CMK (cell line): Measurements from ENCODE around the gene MGAT5B.
"Not testable (repeated sequence)": the region's sequence is repeated elsewhere in the genome, so short reads cannot be mapped to it uniquely, and the experiment has no call there.

Experiments used
- DNase-seq: peaks from one replicate; pipeline ENCODE4 v3.0.0-alpha.2; 2010; ENCODE audit warnings: low read depth

MGAT5B gene

DNA sequence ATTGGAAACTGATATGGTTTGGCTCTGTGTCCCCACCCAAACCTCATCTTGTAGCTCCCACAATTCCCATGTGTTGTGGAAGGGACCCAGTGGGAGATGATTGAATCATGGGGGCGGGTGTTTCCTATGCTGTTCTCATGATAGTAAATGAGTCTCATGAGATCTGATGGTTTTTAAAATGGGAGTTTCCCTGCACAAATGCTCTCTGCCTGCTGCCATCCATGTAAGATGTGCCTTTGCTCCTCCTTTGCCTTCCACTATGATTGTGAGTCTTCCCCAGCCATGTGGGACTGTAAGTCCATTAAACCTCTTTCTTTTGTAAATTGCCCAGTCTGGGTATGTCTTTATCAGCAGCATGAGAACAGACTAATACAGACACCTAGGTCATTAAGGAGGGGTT is 109.8 kb downstream of the MGAT5B start:
- DNase-seq: not testable (repeated sequence)

DNA sequence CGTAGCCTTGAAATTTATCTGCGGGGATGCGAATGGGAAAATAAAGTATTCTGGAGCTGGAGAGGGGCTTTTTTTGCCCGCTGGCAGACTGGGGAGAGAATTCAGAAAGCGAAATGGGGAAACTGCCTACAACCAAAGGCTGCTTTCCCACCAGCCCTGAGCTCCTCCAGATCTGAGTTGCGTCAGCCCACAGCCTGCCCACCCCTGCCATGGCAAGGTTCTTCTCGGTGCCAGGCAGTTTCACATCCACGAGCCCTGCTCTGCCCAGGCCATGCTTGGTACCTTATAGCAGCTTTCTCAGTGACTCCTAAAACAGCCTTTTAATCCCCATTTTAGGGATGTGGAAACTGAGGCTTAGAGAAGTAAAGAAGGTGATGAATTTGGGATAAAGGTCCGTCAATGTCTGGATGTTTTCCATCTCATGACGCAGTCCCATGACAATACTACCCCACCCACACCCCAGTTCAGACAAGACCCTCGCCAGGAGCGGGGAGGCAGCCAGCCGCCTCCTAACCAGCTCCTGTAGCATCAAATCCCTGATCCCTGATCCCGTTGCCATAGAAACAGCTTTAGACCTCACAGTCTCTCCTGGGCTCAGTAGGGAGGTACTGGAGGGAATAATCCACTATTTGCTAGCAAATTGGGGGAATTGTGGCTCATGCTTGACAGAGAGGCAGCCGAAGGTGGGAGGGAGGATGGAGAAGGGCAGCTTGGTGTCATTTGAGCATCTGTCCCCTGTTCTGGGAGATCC is 113.5 kb downstream of the MGAT5B start:
- no peak for DNase-seq

DNA sequence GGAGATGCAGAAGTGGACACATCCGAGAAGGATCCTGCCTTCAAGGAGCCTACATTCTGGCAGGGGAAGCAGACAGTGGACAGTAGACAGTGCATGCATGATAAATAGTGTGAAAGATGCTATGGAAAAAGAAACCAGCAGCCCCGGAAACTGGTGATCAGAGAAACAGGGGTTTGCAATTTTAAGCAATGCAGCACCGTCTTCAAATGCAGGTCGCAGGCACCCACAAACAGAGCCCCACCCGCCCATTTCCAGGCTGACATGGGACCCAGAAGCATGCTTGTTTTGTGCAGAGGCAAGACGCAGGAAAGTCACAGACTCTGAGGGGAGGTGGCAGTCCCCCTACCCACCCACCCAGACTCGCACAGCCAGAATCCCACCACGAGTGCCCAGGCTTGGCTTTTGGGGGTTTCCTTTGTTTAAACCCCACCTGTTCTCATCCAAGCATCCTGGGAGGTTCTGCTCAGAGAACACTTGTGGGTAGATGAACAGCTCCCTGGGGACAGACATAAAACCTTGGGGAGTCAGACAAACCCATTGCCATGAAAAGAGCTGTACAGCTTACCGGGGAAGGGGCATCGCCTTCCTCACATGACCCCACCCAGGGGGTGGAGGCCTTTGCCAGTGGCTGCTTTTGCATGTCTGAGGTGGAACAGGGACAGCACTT is 114.3 kb downstream of the MGAT5B start:
- no peak for DNase-seq

DNA sequence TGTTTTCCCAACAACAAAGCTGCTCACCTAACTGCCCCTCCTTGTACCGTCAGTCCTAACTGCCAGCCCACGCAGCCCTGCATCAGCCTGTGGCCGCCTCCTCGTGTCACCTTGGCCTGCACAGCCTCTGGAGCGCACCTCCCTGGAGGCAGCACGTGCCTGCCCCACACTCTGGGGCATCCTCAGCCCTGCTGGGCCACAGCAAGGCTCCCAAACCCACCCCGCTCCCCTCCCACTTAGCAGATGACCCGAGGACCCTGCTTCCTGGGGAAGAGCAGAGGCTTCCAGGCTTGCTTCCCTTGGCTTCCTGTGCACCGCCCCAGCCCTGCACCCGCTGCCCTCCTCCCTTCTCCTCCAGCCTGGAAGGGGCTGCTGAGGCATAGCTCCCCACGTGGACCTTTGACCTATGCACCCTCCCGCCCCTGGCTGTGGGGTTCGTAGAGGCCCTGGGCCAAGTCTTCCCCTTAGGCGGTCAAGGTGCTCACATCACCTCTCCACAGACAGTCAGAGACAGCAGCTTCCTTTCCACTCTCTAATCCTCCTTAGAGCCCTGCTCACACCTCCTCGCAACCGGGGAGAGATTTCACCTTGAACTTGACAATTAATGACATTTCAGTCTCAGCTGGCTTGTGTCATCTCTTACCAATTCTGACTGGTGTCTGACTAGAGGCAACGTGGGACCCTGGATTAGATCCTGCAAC is 115.0 kb downstream of the MGAT5B start:
- DNase-seq: no peak

DNA sequence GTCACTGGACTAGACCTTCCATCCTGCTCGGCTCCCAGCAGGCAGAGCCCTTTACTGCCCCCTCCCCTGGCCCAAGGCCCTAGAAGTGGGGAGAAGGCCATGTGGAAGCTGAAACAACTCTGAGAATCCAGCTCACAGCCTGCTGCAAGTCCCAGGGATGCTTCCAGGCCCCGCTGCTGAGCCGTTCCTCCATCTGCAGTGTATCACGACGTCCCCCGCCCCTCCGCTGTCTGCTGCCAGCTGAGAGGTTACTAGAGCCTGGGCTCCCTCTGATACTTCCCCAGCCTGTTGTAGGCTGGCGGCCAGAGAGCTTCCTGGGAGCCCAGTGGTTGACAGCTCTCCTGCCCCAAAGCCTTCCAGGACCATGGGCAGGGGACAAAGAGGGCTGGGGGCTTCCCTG is 118.2 kb downstream of the MGAT5B start:
- no peak for DNase-seq

DNA sequence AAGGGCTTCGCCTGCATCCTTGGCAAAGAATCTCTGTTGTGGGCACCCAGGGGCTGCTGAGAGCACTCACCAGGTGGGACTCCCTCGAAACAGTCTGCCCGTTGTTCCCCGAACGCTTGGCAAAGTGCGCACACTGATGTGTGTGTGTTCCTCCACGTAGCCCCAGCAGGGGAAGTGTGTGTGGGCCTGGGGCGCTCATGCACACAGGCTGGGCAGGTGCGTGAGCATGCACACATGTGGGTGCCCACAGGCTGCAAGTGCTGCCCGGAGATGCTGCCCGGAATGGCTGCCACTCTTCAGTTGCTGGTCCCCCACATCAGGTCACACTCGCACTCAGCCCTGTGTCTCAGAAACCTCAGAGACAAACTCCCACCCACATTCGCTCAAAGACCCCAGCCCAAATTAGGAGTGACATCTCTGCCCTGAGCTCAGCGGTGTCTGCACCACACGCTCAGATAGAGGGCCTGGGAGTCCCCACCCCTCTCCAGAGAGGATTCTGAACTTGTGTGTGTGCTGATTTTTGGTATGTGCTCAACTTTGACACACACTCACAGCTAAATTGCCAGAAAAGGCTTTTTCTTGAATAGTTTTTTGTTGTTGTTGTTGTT is 119.4 kb downstream of the MGAT5B start:
- DNase-seq: no peak

DNA sequence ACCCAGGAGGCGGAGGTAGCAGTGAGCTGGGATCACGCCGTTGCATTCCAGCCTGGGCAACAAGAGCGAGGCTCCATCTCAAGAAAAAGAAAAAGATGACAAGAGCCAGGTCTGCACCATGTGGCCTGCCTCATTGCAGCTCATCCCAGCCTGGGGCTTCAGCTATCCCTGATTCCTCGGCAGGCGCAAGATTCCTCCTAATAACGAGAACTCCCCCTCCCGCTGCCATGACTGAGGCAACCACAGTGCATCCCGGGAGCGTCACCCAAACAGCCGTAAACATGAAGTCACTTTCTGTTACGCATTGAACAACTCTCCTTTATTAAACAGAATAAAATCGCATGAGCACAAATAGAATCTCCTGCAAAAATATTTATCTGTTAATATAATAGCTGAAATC is 120.6 kb downstream of the MGAT5B start:
- no peak for DNase-seq

DNA sequence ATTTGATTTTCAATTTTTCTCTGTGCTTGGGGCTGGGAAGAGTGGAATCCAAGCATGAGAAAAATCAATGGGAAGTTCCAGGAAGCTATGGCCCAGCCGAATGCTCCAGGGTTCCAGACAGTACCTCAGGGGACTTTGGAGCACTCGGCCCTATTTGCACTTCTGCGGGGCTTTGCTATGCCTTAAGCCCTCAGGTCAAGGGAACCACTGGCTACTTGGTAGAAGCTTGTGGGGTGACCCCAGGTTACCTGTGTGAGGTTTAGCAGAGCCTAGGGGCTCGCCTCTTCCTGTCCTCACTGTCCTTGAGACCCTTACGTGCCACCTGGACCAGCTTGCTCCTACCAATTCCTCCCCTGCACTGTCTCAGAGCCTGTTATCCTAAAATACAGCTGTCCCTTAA is 121.3 kb downstream of the MGAT5B start:
- no peak for DNase-seq

DNA sequence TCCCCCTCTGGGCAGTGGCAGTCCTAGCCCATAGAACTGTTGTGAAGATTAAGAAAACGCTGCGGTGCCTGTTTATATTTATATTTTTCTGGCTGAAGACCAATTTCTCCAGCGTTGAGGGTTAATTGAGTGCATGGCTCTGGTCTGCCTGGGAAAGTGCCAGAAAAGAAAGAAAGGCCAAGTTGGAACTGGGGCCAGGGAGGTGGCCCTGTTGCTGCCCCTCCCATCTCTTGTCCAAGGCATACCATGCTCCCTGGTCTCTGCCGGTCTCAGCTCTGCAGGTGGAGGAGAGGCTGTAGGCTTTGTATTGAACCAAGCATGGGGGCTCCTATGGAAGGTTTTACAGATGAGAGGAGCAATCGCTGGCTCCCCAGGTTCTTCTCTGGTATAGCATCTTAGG is 124.7 kb downstream of the MGAT5B start:
- no peak for DNase-seq

DNA sequence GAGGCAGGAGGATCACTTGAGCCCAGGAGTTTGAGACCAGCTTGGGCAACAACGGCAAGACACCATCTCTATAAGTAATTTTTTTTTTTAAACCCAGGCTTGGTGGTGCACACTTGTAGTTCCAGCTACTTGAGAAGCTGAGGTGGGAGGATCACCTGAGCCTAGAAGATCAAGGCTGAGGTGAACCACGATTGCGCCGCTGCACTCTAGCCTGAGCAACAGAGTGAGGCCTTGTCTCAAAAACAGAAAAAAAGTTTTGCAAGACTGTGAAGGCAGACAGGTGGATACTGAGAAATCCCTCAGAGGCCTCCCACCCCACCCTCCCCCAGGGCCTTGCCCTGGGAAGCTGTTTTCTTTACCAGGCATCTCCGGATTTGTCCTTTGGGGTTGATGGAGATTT is 125.4 kb downstream of the MGAT5B start:
- DNase-seq: no peak

DNA sequence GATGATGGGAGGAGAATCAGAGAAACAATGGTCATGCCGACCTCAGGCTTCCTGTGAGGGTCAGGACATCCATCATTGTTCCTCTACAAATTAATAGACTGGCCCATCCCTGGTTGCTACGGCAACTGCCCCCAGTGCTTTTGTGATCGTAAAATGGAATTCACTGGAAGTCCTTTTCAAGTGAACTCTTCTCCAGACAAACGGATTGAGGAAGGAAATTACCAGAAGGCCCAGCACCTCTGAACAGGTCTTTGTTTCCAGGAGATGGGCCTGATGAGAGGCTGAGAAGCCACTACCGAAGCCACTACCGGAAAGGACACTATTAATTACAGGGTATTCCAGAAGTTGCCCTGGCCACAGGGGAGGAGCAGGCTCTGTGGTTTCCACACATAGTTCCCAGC is 126.0 kb downstream of the MGAT5B start:
- DNase-seq: no peak

DNA sequence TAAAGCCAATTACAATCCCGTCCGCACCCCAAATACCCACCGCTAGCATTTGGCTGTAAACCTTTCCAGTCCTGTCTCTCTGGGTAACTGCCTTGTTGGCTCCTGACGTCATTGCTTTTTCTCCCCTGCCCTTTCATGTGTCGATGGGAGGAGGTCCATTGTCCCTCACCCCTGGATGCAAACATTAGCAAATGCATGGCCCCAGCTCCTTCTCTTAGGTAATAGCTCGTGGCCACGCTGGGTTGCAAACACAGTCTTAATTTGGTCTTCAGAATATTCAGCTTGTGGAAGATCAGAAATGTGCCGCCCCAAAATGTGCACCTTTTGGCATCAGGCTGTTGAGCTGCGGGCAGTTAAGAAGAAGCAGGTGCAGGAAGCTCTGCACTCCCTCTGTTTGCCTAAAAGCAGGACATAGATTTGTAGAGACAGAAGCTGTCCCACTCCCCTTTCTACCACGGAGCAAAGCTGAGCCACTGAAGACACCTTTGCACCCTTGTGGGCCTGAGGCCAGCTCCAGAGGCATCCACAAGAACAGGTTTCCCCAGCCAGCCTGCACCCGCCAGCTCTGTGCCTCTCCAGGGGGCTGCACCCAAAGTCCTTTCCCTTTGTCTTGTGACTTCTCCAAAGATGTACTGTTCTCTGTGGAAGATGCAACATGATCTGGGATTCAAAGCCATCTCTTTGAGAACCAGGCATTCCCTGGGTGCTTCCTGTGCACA is 127.3 kb downstream of the MGAT5B start:
- no peak for DNase-seq

DNA sequence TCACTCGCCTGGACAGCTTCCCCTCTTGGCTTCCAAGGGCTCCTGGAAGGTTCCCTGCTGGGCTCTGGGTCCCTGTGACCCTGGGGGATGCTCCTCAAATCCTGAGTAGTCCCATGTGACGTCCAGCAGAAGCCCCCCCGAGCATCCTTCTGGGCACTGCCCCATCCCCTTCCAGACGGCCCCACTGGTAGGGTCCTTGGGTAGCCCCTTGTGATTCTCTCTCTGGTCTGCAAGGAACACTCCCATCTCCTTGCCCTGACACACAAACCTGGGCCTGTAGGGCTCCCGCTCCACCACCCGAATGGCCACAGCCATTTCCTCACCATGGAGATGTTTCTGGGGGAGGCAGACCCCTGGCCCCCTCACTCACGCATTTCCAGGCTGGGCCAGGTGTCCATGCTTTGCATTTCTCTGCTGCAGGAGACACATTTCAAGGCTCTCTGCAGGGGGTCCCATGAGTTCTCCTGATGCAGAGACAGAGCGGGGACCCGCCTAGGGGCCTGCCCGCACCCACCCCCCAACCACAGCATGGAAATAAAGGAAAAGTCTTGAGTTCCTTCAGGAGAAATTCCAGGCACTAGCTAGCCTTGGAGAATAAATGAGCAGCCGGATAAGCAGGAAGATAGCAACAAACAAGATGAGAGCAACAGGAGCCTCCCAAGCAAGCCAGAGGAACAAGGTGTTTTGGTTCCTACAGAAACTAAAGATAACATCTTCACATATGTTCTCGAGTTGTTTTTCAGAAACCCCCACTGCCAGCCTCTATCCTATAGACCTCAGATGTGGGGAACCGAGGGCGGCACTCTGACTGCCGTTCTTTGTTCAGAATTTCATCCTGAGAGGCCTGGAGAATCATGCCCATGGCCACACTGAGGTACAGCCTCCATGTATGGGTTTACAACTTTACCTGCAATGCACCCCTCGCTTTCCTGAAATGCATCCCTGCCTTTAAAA is 128.8 kb downstream of the MGAT5B start:
- DNase-seq: no peak

DNA sequence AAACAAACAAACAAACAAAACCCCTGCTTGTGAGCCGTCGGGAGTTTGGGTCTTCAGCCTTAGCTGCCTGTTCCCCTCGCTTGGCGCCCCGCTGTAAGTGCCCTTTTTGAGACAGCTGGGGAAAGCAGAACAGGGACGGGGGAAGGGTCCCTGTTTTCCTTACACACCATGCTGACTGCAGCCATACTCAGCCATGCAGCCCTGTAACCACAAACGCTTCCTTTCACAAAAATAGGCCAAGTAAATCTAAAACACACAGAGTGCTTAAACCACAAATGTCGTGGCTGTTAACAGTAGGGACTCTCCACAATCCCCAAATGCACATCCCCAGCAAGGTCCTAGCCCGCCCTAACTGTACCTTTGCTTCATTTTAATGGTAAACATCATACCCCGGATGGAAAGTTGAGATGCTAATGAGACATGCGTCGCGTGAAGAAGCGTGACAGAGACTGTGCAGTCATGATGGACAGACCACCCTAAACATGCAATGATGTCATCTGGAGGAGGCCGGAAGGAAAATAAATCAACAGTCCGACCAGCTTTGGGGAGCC is 129.9 kb downstream of the MGAT5B start:
- DNase-seq: no peak

DNA sequence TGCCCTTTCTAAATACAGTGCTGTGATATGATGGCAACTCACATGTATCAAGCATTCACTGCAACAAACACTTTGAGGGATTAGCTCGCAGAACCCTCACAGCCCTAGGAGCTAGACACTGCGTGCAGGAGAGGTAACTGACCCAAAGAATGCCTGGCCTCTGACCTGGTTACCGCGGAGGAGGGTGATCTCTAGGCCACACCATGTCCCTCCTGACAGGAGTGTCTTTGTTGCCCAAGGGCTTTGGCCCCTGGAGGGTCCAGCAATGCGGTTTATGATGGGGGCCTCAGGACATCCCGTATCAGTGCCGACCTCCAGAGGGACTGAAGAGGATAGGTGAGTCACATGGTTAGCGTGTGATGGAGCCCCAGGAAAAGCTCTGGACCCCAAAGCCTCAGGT is 130.6 kb downstream of the MGAT5B start:
- no peak for DNase-seq
